Measurements from ENCODE around the gene CBLB.
"Not testable (repeated sequence)": the region's sequence is repeated elsewhere in the genome, so short reads cannot be mapped to it uniquely, and the experiment has no call there.

The CBLB gene

DNA sequence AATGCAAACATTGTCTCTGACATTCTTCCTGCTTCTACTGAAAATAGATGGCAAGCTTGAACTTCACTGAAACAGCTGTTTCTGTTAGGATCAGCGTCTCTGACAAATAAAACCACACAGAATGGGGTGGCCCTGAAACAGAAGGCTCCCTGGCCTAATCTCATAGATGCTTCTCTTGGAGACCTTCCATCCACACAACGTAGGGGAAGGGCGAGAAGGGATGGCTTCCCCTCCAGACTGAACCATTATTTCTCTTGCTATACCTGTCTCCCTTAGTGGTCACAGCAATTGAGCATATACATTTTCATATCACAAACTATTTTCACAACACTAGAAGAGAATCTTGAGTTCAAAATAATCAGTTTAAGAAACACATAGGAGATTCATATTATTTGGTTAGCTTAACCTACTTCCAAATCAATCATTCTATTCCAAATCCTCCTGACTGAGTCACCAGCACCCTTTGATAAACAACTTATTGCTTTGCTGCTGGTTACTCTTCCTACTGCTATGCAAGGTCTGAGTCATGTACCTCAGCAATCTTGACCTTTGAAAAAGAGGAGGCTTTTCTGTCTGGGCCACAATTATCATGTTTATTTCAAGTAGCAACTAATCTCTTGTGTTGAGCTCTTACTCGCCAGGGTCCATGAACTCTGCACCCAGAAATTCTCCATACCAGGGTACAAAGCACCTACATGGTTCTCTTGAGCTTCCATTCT is 45.5 kb downstream of the CBLB start:
- Histone ChIP-seq H3K27me3 (ENCODE audit: insufficient read depth, low read depth, severe bottlenecking) (no peaks in the 10 kb centered on the region), H3K27ac (no peak overlapping the region), H3K9me3 (ENCODE audit: severe bottlenecking) (no peaks in the 10 kb centered on the region), H3K36me3 (no peaks in the 10 kb centered on the region; the same call in 1 of the 2 replicates), H3K4me3 (ENCODE audit: low read depth, low read length) (no peak overlapping the region)
- TF ChIP-seq, protein P1, sequence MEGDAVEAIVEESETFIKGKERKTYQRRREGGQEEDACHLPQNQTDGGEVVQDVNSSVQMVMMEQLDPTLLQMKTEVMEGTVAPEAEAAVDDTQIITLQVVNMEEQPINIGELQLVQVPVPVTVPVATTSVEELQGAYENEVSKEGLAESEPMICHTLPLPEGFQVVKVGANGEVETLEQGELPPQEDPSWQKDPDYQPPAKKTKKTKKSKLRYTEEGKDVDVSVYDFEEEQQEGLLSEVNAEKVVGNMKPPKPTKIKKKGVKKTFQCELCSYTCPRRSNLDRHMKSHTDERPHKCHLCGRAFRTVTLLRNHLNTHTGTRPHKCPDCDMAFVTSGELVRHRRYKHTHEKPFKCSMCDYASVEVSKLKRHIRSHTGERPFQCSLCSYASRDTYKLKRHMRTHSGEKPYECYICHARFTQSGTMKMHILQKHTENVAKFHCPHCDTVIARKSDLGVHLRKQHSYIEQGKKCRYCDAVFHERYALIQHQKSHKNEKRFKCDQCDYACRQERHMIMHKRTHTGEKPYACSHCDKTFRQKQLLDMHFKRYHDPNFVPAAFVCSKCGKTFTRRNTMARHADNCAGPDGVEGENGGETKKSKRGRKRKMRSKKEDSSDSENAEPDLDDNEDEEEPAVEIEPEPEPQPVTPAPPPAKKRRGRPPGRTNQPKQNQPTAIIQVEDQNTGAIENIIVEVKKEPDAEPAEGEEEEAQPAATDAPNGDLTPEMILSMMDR (IDR thresholded peaks at IDR 0.05; ENCODE audit: low read depth, low read length) = no peak
- DNase-seq = no peak

DNA sequence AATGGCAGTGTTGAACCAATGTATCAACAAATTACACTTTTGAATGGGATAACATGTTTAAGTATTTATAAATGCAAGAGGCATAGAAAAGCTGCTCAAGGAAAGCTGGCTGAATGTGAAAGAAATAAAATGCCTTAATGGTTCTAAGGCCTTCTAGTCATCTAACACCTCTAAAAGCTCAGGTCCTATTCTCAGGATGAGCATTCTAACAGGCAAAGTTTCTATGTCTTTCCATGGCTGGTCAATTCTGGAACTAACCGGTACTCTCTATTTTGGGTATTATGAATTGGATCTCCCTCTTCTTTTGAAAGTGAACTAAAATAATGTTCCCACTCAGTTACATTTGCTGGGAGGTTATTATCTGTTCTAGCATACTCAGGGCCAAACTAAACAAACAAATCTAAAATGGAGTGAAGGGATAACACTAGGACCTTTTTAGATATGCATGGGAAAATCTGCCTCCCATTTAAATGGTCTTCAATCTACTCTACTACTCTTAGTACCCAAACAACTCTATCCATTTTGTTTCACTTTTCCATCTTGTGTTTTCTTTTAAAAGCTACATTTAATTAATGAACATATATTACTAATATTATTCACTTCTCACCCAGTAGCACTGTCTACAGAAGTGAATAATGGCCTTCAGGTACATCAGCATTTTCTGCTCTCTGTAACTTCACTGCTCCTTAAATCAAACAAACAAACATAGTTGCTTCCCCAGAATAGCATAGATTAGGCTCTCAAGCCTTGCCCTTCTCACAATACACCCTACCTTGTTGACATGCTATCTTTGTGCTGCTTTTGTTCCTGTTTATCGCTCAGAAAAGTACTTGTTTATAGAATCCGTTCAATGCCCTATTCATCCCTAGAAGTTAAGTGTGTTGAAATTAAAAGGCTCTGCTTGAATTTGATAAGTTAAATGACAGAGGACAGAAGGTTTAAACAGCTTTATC is 46.4 kb downstream of the CBLB start:
- Histone ChIP-seq H3K27ac (no peak overlapping the region), H3K36me3 (no peaks in the 10 kb centered on the region; the same call in 1 of the 2 replicates), H3K9me3 (ENCODE audit: severe bottlenecking) (no peaks in the 10 kb centered on the region), H3K27me3 (ENCODE audit: insufficient read depth, low read depth, severe bottlenecking) (no peaks in the 10 kb centered on the region), H3K4me3 (ENCODE audit: low read depth, low read length) (no peak overlapping the region)
- DNase-seq = no peak
- TF ChIP-seq, protein P1 (IDR thresholded peaks at IDR 0.05; ENCODE audit: low read depth, low read length) = no peak

DNA sequence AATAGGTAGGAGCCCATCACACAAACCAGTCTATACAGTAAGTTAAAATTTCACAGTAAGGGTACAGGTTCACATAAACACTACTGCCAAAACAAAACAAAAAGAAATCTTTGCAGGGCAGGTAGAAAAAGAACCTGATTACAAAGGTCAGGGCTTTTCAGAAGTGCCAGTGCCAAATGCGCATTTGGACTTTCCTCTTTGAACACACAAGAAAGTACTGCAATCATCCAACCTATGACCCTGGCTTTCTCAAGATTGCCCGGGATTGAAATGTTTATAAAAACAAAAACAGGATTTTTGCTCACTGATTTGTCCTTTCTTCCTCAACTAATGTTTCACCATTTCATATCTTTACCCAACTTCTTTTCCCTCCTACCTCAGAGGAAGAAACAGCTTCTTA is 47.4 kb downstream of the CBLB start:
- no peak for DNase-seq
- Histone ChIP-seq H3K4me3 (ENCODE audit: low read depth, low read length) (no peak overlapping the region), H3K9me3 (ENCODE audit: severe bottlenecking) (no peaks in the 10 kb centered on the region), H3K36me3 (no peaks in the 10 kb centered on the region; the same call in 1 of the 2 replicates), H3K27ac (no peak overlapping the region), H3K27me3 (ENCODE audit: insufficient read depth, low read depth, severe bottlenecking) (no peaks in the 10 kb centered on the region)
- TF ChIP-seq, protein P1 (IDR thresholded peaks at IDR 0.05; ENCODE audit: low read depth, low read length) = no peak

DNA sequence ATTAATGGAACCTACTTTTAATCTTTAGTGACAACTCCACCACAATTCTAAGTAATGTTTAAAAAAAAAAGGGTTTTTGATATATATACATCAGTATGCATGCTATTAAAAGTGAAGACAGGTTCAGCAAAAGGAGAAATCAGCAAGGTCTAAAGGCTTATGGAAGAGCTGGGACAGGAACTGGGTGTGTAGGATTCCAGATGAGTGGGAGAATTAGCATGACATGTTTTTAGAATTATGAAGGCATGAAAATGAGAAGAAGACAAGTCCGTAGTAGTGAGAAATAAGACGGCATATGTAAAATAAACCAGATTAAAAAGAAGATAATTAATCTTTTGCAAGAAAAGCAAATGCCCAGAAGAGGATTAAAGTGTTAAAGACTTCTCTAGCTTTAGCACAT is 52.0 kb downstream of the CBLB start:
- Histone ChIP-seq H3K27me3 (ENCODE audit: insufficient read depth, low read depth, severe bottlenecking) (no peaks in the 10 kb centered on the region), H3K36me3 (no peaks in the 10 kb centered on the region), H3K4me3 (ENCODE audit: low read depth, low read length) (no peak overlapping the region), H3K27ac (no peak overlapping the region), H3K9me3 (ENCODE audit: severe bottlenecking) (no peaks in the 10 kb centered on the region)
- no peak for DNase-seq
- TF ChIP-seq, protein P1 (IDR thresholded peaks at IDR 0.05; ENCODE audit: low read depth, low read length) = no peak

DNA sequence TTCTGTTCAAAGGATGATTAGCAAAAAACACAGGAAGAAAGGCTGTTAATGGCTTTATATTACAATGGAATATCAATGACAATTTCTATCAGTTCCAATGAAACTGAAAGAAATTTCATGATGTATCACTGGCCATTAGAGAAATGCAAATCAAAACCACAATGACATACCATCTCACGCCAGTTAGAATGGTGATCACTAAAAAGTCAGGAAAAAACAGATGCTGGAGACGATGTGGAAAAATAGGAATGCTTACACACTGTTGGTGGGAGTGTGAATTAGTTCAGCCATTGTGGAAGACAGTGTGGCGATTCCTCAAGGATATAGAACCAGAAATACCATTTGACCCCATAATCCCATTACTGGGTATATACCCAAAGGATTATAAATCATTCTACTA is 53.5 kb downstream of the CBLB start:
- H3K27me3 ChIP-seq (ENCODE audit: insufficient read depth, low read depth, severe bottlenecking); H3K36me3 ChIP-seq; DNase-seq; H3K27ac ChIP-seq; H3K4me3 ChIP-seq (ENCODE audit: low read depth, low read length); H3K9me3 ChIP-seq (ENCODE audit: severe bottlenecking): not testable (repeated sequence)

DNA sequence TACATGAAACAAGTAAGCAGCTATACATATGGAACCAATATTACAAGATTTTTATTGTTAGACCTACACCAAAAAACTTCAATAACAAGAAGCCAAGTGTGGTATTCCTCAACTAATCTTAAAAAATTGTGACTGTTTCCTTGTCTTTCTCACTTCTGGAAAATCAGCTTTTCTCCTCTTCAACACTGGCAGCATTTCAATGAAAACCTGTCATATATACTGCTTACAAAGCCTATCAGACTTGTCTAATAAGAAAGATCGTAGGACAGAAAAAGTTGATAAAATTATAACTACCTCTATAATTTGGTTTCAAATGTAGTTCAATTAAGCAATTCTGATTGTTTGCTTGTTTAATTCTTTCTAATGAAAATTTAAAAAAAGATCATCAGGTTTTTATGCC is 55.1 kb downstream of the CBLB start:
- H3K27ac ChIP-seq = no peak overlapping the region
- DNase-seq = no peak
- TF ChIP-seq, protein P1 (IDR thresholded peaks at IDR 0.05; ENCODE audit: low read depth, low read length) = no peak
- no peaks in the 10 kb centered on the region for H3K36me3 ChIP-seq
- no peaks in the 10 kb centered on the region for H3K9me3 ChIP-seq (ENCODE audit: severe bottlenecking)
- H3K27me3 ChIP-seq (ENCODE audit: insufficient read depth, low read depth, severe bottlenecking) = no peaks in the 10 kb centered on the region
- H3K4me3 ChIP-seq (ENCODE audit: low read depth, low read length) = no peak overlapping the region

Data from WERI-Rb-1 (cell line).